WTC11 (cell line): ENCODE data around the gene POU2F1. TPM values are rescaled to one million over a fixed set of nuclear protein-coding genes. Genes with fewer than 3 reads are reported as not detected.

Source experiments
- ATAC-seq: fragments of 200-7000 bp; cut with Tn5 transposase; 2 replicates; pipeline ENCODE4 v1.10.0; 2021; ENCODE audit warnings: mild to moderate bottlenecking, moderate library complexity
- CTCF ChIA-PET: fragments of 300-600 bp; sonication (Branson Sonifier 250); formaldehyde crosslinking; loops from one replicate; lab custom pipeline; 2021; ENCODE audit warnings: antibody characterized with exemption; lab: Charles Lee
- POLR2A ChIA-PET: fragments of 350-600 bp; sonication (Branson Sonifier 250); formaldehyde crosslinking; loops from one replicate; lab custom pipeline; 2021; ENCODE audit warnings: antibody characterized with exemption; lab: Charles Lee
- DNase-seq: peaks from one replicate; pipeline ENCODE4 v3.0.0; 2021; ENCODE audit warnings: low spot score
- H3K27ac Mint-ChIP-seq: 2 replicates; pipeline ENCODE4 v1.8.0; 2021; ENCODE audit warnings: mixed read lengths
- H3K27me3 Mint-ChIP-seq: 2 replicates; pipeline ENCODE4 v1.8.0; 2021; ENCODE audit warnings: low read depth, mild to moderate bottlenecking, moderate library complexity, mixed read lengths
- H3K36me3 Mint-ChIP-seq: 2 replicates; pipeline ENCODE4 v1.8.0; 2021; ENCODE audit warnings: mixed read lengths
- H3K4me1 Mint-ChIP-seq: 2 replicates; pipeline ENCODE4 v1.8.0; 2022; ENCODE audit warnings: mixed read lengths
- H3K4me3 Mint-ChIP-seq: 2 replicates; pipeline ENCODE4 v1.8.0; 2021; ENCODE audit warnings: mild to moderate bottlenecking, moderate library complexity, mixed read lengths
- H3K9me3 Mint-ChIP-seq: 2 replicates; pipeline ENCODE4 v1.8.0; 2021; ENCODE audit warnings: mixed read lengths
- FOXP4 ChIP-seq: sonication (generic); formaldehyde crosslinking; IDR thresholded peaks from 2 replicates; pipeline ENCODE4 v1.8.0; 2022; ENCODE audit warnings: mild to moderate bottlenecking, missing genetic modification reagents
- GRHL2 ChIP-seq: fragments of 250-450 bp; sonication (Bioruptor Pico); IDR thresholded peaks from 2 replicates; pipeline ENCODE4 v1.8.0; 2022; ENCODE audit warnings: mild to moderate bottlenecking, moderate library complexity; ENCODE audit not compliant: insufficient replicate concordance, severe bottlenecking
- MAX ChIP-seq: sonication (generic); formaldehyde crosslinking; IDR thresholded peaks from 2 replicates; pipeline ENCODE4 v1.8.0; 2022; ENCODE audit warnings: mild to moderate bottlenecking, missing genetic modification reagents
- MYBL2 ChIP-seq: sonication (generic); formaldehyde crosslinking; IDR thresholded peaks from 2 replicates; pipeline ENCODE4 v1.8.1; 2023; ENCODE audit warnings: mild to moderate bottlenecking, moderate library complexity, missing genetic modification reagents
- NFATC4 ChIP-seq: fragments of 250-450 bp; sonication (Bioruptor Pico); IDR thresholded peaks from 2 replicates; pipeline ENCODE4 v1.9.0; 2021; ENCODE audit warnings: mild to moderate bottlenecking
- NFE2L1 ChIP-seq: sonication (generic); formaldehyde crosslinking; IDR thresholded peaks from 2 replicates; pipeline ENCODE4 v1.8.1; 2023; ENCODE audit warnings: missing genetic modification reagents
- PRRX2 ChIP-seq: fragments of 250-450 bp; sonication (Bioruptor Pico); IDR thresholded peaks from 2 replicates; pipeline ENCODE4 v1.8.0; 2021; ENCODE audit warnings: mild to moderate bottlenecking
- RORB ChIP-seq: fragments of 250-450 bp; sonication (Bioruptor Pico); IDR thresholded peaks from 2 replicates; pipeline ENCODE4 v1.9.0; 2021; ENCODE audit warnings: mild to moderate bottlenecking
- SOX15 ChIP-seq: fragments of 250-450 bp; sonication (Bioruptor Pico); IDR thresholded peaks from 2 replicates; pipeline ENCODE4 v1.9.0; 2021; ENCODE audit warnings: mild to moderate bottlenecking
- TCF7 ChIP-seq: sonication (generic); formaldehyde crosslinking; IDR thresholded peaks from 2 replicates; pipeline ENCODE4 v1.8.0; 2022; ENCODE audit warnings: mild to moderate bottlenecking, low read depth, missing genetic modification reagents, moderate library complexity
- TP53 ChIP-seq: sonication (generic); formaldehyde crosslinking; IDR thresholded peaks from 2 replicates; pipeline ENCODE4 v1.8.1; 2023; ENCODE audit warnings: mild to moderate bottlenecking, missing genetic modification reagents
- ZNF232 ChIP-seq: sonication (generic); formaldehyde crosslinking; IDR thresholded peaks from 2 replicates; pipeline ENCODE4 v1.8.0; 2022; ENCODE audit warnings: mild to moderate bottlenecking, missing genetic modification reagents
- ZNF281 ChIP-seq: sonication (generic); formaldehyde crosslinking; IDR thresholded peaks from 2 replicates; pipeline ENCODE4 v1.8.0; 2023; ENCODE audit warnings: mild to moderate bottlenecking, missing genetic modification reagents
- ZNF317 ChIP-seq: sonication (generic); formaldehyde crosslinking; IDR thresholded peaks from 2 replicates; pipeline ENCODE4 v1.8.1; 2023; ENCODE audit warnings: low read depth, mild to moderate bottlenecking, moderate library complexity, missing genetic modification reagents, borderline replicate concordance
- ZNF423 ChIP-seq: fragments of 250-450 bp; sonication (Bioruptor Pico); IDR thresholded peaks from 2 replicates; pipeline ENCODE4 v2.1.2; 2022; ENCODE audit warnings: mild to moderate bottlenecking, moderate library complexity
- ZNF512 ChIP-seq: sonication (generic); formaldehyde crosslinking; IDR thresholded peaks from 2 replicates; pipeline ENCODE4 v1.8.1; 2022; ENCODE audit warnings: missing genetic modification reagents, borderline replicate concordance
- ZNF532 ChIP-seq: fragments of 250-450 bp; sonication (Bioruptor Pico); IDR thresholded peaks from 2 replicates; pipeline ENCODE4 v1.9.0; 2021; ENCODE audit warnings: mild to moderate bottlenecking, borderline replicate concordance
- total RNA-seq: library from RNA; stranded (reverse); gene quantifications from 3 replicates; pipeline ENCODE4 v1.2.3, GENCODE V29; 2021
- TF ChIP-seq, protein P1 (sequence below): fragments of 250-450 bp; sonication (Bioruptor Pico); IDR thresholded peaks from 2 replicates; pipeline ENCODE4 v1.9.0; 2021; ENCODE audit warnings: moderate library complexity, mild to moderate bottlenecking, inconsistent platforms, borderline replicate concordance
- TF ChIP-seq, protein P2 (sequence below): sonication (generic); formaldehyde crosslinking; IDR thresholded peaks from 2 replicates; pipeline ENCODE4 v1.8.1; 2022; ENCODE audit warnings: mild to moderate bottlenecking, moderate library complexity, missing genetic modification reagents
- TF ChIP-seq, protein P3 (sequence below): sonication (generic); formaldehyde crosslinking; IDR thresholded peaks from 2 replicates; pipeline ENCODE4 v1.8.0; 2022; ENCODE audit warnings: mild to moderate bottlenecking, missing genetic modification reagents

The POU2F1 gene
- total RNA-seq, 1 experiment from 2014 or later = 51.3 TPM

DNA sequence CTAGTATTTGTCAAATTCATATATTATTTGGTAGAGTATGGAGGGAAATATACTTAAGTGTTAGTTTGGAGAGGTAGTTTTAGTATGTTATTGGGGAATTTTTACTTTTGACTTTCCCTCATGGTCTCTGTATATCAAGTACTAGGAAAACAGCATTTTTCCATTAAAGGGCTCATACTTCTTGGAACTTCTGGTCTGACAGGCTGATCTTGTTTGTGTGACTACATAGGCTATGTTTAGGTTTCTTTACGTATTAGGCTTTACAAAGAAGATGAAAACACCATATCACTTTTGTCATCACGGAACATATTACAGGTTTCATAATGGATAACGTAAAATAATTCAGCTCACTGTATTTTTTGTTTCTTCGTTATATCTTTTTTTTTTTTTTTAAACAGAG, 30.8 kb downstream of the POU2F1 start (continued):
- no peak for TF ChIP-seq ZNF232

DNA sequence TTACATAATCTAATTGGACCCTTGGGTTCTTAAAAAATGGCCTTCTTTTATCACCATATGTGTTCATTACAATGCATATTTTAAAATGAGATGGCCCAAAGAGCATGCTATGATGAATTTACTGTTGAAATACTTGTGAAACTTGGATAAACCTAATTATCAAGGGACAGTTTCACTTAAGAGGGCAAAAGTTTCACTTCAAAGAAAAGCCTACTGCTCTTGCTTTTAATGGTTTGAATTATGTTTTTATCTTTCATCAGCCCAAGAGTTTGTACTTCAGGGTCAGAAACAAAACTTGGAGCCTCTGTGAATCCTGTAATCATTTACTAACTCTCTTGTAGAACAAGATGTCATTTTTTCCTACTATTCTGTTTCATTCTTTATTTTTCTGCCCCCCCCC, 32.3 kb downstream of the POU2F1 start:
- ATAC-seq = no peak
- CTCF ChIA-PET = no interaction called here

More for the DNA sequence above, 32.3 kb downstream of the POU2F1 start:
- POLR2A ChIA-PET = interaction anchor here (1.1 kb wide), 1 partner anchor 12 kb away, joined by 3 read pairs; no protein-coding TSS in a partner anchor
- H3K27ac Mint-ChIP-seq = no peak overlapping the region
- no peaks in the 10 kb centered on the region for H3K36me3 Mint-ChIP-seq
- H3K9me3 Mint-ChIP-seq = no peaks in the 10 kb centered on the region
- no peak for DNase-seq
- no peak for TF ChIP-seq NFATC4 (CRISPR knock-in tag)
- no peak for TF ChIP-seq ZNF512 (CRISPR knock-in tag)
- no peak for TF ChIP-seq TCF7 (CRISPR knock-in tag)
- no peak for TF ChIP-seq ZNF317 (CRISPR knock-in tag)
- TF ChIP-seq, protein P1, sequence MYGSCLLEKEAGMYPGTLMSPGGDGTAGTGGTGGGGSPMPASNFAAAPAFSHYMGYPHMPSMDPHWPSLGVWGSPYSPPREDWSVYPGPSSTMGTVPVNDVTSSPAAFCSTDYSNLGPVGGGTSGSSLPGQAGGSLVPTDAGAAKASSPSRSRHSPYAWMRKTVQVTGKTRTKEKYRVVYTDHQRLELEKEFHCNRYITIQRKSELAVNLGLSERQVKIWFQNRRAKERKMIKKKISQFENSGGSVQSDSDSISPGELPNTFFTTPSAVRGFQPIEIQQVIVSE (CRISPR knock-in tag) = no peak
- TF ChIP-seq GRHL2 (CRISPR knock-in tag) = no peak
- no peak for TF ChIP-seq ZNF281 (CRISPR knock-in tag)
- no peak for TF ChIP-seq RORB (CRISPR knock-in tag)
- TF ChIP-seq, protein P2, sequence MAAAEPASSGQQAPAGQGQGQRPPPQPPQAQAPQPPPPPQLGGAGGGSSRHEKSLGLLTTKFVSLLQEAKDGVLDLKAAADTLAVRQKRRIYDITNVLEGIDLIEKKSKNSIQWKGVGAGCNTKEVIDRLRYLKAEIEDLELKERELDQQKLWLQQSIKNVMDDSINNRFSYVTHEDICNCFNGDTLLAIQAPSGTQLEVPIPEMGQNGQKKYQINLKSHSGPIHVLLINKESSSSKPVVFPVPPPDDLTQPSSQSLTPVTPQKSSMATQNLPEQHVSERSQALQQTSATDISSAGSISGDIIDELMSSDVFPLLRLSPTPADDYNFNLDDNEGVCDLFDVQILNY (CRISPR knock-in tag) = no peak
- no peak for TF ChIP-seq MAX (CRISPR knock-in tag)
- TF ChIP-seq, protein P3, sequence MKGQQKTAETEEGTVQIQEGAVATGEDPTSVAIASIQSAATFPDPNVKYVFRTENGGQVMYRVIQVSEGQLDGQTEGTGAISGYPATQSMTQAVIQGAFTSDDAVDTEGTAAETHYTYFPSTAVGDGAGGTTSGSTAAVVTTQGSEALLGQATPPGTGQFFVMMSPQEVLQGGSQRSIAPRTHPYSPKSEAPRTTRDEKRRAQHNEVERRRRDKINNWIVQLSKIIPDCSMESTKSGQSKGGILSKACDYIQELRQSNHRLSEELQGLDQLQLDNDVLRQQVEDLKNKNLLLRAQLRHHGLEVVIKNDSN (CRISPR knock-in tag) = no peak
- TF ChIP-seq NFE2L1 (CRISPR knock-in tag) = no peak
- TF ChIP-seq ZNF423 (CRISPR knock-in tag) = no peak
- no peak for TF ChIP-seq ZNF532 (CRISPR knock-in tag)
- TF ChIP-seq FOXP4 (CRISPR knock-in tag) = no peak
- TF ChIP-seq TP53 (CRISPR knock-in tag) = no peak
- no peak for TF ChIP-seq SOX15 (CRISPR knock-in tag)
- TF ChIP-seq MYBL2 (CRISPR knock-in tag) = no peak
- TF ChIP-seq PRRX2 = no peak
- H3K4me1 Mint-ChIP-seq = peaks cover 36% of the 10 kb centered on the region
- H3K27me3 Mint-ChIP-seq = no peaks in the 10 kb centered on the region
- H3K4me3 Mint-ChIP-seq = no peak overlapping the region
